NCI-H2029 treated with DMSO at 0.1 percent for 48 hours (cell line): ENCODE measurements around the gene RPS5.
"Not testable (repeated sequence)": the region's sequence is repeated elsewhere in the genome, so short reads cannot be mapped to it uniquely, and the experiment has no call there.

Experiments used
- DNase-seq: peaks from one replicate; lab custom pipeline; 2025; lab: John Stamatoyannopoulos, UW

RPS5 gene

GRCh38 chr19:58406818-58407657, 20.0 kb downstream of the RPS5 start:
- DNase-seq = no peak

DNA sequence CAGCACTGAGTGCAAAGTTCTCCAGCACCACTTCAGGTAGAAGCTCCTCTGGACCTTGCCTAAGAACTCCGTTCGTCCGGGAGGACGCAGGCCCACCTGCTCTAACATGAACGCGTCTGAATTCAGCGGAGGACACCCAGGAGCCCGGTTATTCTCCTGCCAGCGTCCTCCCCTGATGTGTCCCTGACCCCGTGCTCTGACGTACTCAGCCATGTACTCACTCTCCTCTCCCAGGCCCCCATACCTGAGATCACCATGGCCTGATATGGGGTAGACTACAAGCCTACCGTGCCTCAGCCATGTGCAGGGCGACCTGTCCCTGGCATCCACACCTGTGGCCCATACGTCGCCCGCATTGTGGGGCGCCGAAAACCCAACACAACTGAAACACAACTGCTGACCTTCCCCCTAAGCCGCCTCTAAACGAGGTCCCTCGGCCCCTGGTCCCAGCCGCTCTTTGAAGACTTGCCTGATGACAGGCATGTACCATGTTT, 20.6 kb downstream of the RPS5 start:
- no peak for DNase-seq

DNA sequence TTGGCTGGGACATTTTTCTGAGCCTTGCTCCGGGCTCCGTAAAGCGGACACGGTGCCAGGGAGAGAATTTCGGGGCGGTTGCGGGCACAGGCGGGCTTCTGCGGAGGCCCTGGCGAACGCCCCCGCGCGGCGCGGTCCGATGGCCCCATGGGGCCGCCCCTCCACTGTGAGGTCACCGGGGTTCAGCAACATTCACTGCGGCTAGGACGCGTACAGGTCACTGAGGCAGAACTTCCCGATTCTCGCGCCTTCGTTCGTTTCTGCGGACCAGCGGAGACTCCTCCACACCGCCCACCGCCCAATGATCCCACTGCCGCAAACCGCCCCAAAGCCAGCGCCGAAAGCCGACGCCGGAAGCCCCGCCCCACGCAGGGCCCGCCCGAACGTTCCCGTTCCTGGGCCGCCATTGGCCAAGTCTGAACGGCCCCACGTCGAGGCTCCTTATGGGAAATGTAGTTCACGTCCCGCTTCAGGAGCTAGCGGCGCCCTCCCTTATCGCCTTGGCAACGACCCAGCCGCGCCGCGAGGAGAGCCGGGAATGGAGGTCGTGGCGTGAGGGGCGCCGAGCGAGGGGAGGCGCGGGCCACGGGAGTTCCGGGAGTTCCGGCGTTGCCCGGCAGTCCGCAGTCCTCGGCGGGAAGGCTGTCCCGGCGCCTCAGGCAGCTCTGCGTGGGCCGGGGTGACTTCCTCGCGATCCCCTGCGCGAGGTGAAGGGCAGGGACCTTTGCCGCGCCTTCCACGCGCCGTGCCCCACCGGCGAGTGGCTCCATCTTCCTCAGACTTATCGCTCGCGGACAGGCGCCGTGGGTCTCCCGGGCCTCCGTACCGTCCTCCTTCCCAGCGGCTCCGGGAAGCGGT, 21.3 kb downstream of the RPS5 start, which contains the start of gene ZNF584:
Gene ZNF584, plus strand, starts transcription at position 498 of the 858 bp plus-strand sequence. CDS start 499 bp downstream, outside the sequence.
- peak; percentile 77 for DNase-seq

GRCh38 chr19:58409010-58409790, 22.1 kb downstream of the RPS5 start:
- no peak for DNase-seq

- DNase-seq = no peak
These were observed 29.5 kb downstream of the RPS5 start for GRCh38 chr19:58416604-58417003.

DNA sequence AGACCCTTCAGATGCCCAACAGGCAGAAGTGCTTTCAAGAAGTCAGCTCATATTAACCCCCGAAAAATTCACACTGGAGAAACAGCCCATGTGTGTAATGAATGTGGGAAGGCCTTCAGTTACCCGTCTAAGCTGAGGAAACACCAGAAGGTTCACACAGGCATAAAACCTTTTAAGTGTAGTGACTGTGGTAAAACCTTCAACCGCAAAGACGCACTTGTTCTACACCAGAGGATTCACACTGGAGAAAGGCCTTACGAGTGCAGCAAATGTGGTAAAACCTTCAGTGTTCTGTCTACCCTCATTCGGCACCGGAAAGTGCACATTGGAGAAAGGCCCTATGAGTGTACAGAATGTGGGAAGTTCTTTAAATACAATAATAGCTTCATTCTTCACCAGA, 30.0 kb downstream of the RPS5 start:
- no peak for DNase-seq

DNA sequence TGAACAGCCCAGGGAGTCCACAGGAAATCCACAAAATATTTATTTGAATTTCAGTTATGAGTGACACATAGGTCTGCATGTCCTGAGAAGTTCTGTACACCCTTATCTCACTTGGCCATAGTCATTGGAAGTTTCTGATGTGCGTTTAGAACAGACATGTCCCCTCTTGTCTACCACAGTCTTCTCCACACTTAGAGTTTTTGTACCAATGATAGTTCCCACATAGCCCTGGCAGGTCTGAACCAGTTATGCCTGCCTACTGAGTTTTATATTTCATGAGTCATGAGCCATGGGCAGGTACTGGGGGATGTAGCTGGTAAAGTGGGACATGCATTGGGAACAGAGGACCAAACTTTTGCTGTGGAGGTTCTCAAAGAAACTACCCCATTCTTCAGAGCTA, 41.5 kb downstream of the RPS5 start:
- no peak for DNase-seq

GRCh38 chr19:58429745-58430144, 42.7 kb downstream of the RPS5 start:
- DNase-seq = no peak

DNA sequence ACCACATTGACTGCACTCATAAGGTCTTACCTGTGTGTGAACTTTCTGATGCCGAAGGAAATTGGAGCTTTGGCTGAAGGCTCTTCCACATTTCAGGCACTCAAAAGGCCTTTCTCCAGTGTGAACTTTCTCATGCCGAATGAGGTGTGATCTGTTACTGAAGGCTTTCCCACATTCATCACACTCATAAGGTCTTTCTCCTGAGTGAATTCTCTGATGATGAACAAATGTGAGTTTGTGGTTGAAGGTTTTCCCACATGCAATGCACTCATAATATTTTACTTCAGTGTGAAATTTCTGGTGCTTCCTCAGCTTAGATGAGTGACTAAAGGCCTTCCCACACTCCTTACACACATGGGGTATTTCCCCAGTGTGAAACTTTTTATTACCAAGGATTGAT, 47.1 kb downstream of the RPS5 start:
- no peak for DNase-seq

GRCh38 chr19:58439576-58440554, 52.8 kb downstream of the RPS5 start, which contains the start of gene ZNF132:
Gene ZNF132, minus strand, starts transcription at chr19:58440153. Its CDS starts 332 bp downstream, at chr19:58439821.
- DNase-seq = peak; percentile 93

DNA sequence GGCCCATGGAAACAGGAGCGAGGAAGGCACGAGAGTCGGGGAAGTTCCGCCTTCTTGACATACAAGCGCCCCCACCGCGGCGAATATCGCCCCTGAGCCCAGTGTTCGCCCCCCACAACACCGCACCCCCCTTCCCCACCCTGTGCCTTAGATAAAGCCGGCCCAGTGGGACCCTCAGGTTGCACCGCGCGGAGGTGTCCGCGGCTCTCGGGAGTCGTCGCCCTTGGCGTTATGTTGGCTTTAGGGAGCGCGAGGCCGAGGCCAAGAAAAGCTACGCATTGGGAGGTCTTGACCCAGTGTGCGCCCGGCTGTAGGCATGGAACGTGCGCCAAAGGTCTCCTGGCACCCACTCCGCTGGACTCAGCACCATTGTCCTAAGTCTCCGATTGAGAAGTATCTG, 53.5 kb downstream of the RPS5 start:
- no peak for DNase-seq

- DNase-seq = not testable (repeated sequence)
These were observed 55.9 kb downstream of the RPS5 start for GRCh38 chr19:58442986-58443385.
